GM18507 (cell line): Measurements from ENCODE around the gene IGSF9B.

Experiments used
- DNase-seq: peaks from one replicate; pipeline ENCODE4 v3.0.0; 2011; ENCODE audit warnings: low read depth; ENCODE audit not compliant: insufficient read length; ENCODE audit errors: extremely low spot score
- FAIRE-seq: peaks from 2 replicates; lab custom pipeline; 2011; peaks lifted over from hg19 to GRCh38; lab: Jason Lieb, UNC

Gene IGSF9B

GRCh38 chr11:133945087-133945974, 11.4 kb downstream of the IGSF9B start:
- FAIRE-seq (no peak), DNase-seq (no peak)

- FAIRE-seq, result no peak
- no peak for DNase-seq
Measured at GRCh38 chr11:133943950-133944698, 12.6 kb downstream of the IGSF9B start.

- DNase-seq (no peak), FAIRE-seq (no peak)
Measured at GRCh38 chr11:133942577-133942976, 14.2 kb downstream of the IGSF9B start.

- FAIRE-seq, result no peak
- no peak for DNase-seq
Measured at GRCh38 chr11:133941546-133941945, 15.2 kb downstream of the IGSF9B start.

- DNase-seq (no peak), FAIRE-seq (no peak)
Measured at GRCh38 chr11:133940034-133940433, 16.7 kb downstream of the IGSF9B start.

GRCh38 chr11:133939558-133939957, 17.2 kb downstream of the IGSF9B start:
- DNase-seq, result no peak
- no peak for FAIRE-seq

GRCh38 chr11:133938166-133938565, 18.6 kb downstream of the IGSF9B start:
- FAIRE-seq (no peak), DNase-seq (no peak)

GRCh38 chr11:133937468-133937867, 19.3 kb downstream of the IGSF9B start:
- FAIRE-seq (no peak), DNase-seq (no peak)

GRCh38 chr11:133937015-133937414, 19.8 kb downstream of the IGSF9B start:
- no peak for FAIRE-seq
- DNase-seq, result no peak

- DNase-seq, result no peak
Measured at GRCh38 chr11:133936592-133936991, 20.2 kb downstream of the IGSF9B start.

GRCh38 chr11:133936136-133936535, 20.6 kb downstream of the IGSF9B start:
- DNase-seq (no peak), FAIRE-seq (no peak)

More at GRCh38 chr11:133936592-133936991, 20.2 kb downstream of the IGSF9B start:
- no peak for FAIRE-seq

- FAIRE-seq (no peak), DNase-seq (no peak)
Measured at GRCh38 chr11:133935551-133935910, 21.2 kb downstream of the IGSF9B start.

- DNase-seq (no peak), FAIRE-seq (no peak)
Measured at GRCh38 chr11:133934599-133935550, 21.9 kb downstream of the IGSF9B start.

- DNase-seq (no peak), FAIRE-seq (no peak)
Measured at GRCh38 chr11:133934096-133934495, 22.7 kb downstream of the IGSF9B start.

- DNase-seq, result no peak
Measured at GRCh38 chr11:133931449-133932060, 25.2 kb downstream of the IGSF9B start.

GRCh38 chr11:133930767-133931448, 25.9 kb downstream of the IGSF9B start:
- no peak for DNase-seq
- no peak for FAIRE-seq

More at GRCh38 chr11:133931449-133932060, 25.2 kb downstream of the IGSF9B start:
- no peak for FAIRE-seq

- DNase-seq, result no peak
- FAIRE-seq, result no peak
Measured at GRCh38 chr11:133930053-133930766, 26.6 kb downstream of the IGSF9B start.

- FAIRE-seq (no peak), DNase-seq (no peak)
Measured at GRCh38 chr11:133929401-133930052, 27.2 kb downstream of the IGSF9B start.
